Central memory CD8-positive, alpha-beta T cell (primary cell): ENCODE measurements around the gene RFX4.

Experiments used
- ATAC-seq: fragments of 150-1000 bp; cut with Tn5 transposase; replicated peaks from 2 replicates; pipeline ENCODE4 v1.10.0; 2022; ENCODE audit warnings: mild to moderate bottlenecking, moderate FRiP score, moderate number of reproducible peaks; ENCODE audit not compliant: poor library complexity, severe bottlenecking; ENCODE audit errors: extremely low read depth
- DNase-seq, 2 donors: peaks; one replicate each; pipeline ENCODE4 v3.0.0; 2021; ENCODE audit warnings: low spot score in 2 of 2
- H3K27ac Mint-ChIP-seq: one replicate; pipeline ENCODE4 v1.8.0; 2022; ENCODE audit warnings: low read depth, mild to moderate bottlenecking, moderate library complexity, mixed read lengths
- H3K27me3 Mint-ChIP-seq: one replicate; pipeline ENCODE4 v1.8.0; 2022; ENCODE audit warnings: mixed read lengths
- H3K36me3 Mint-ChIP-seq: one replicate; pipeline ENCODE4 v1.8.0; 2022; ENCODE audit warnings: mild to moderate bottlenecking, moderate library complexity, mixed read lengths; ENCODE audit not compliant: insufficient read depth
- H3K4me1 Mint-ChIP-seq: one replicate; pipeline ENCODE4 v1.8.0; 2022; ENCODE audit warnings: mixed read lengths
- H3K4me3 Mint-ChIP-seq: one replicate; pipeline ENCODE4 v1.8.0; 2022; ENCODE audit warnings: mild to moderate bottlenecking, moderate library complexity, mixed read lengths
- H3K9me3 Mint-ChIP-seq: one replicate; pipeline ENCODE4 v1.8.0; 2022; ENCODE audit warnings: mixed read lengths

The RFX4 gene

GRCh38 chr12:106757623-106758348 is 175.0 kb downstream of the RFX4 start:
- no peak for DNase-seq
- Mint-ChIP-seq H3K36me3 (peaks cover 1% of the 10 kb centered on the region), H3K27me3 (no peaks in the 10 kb centered on the region)

DNA sequence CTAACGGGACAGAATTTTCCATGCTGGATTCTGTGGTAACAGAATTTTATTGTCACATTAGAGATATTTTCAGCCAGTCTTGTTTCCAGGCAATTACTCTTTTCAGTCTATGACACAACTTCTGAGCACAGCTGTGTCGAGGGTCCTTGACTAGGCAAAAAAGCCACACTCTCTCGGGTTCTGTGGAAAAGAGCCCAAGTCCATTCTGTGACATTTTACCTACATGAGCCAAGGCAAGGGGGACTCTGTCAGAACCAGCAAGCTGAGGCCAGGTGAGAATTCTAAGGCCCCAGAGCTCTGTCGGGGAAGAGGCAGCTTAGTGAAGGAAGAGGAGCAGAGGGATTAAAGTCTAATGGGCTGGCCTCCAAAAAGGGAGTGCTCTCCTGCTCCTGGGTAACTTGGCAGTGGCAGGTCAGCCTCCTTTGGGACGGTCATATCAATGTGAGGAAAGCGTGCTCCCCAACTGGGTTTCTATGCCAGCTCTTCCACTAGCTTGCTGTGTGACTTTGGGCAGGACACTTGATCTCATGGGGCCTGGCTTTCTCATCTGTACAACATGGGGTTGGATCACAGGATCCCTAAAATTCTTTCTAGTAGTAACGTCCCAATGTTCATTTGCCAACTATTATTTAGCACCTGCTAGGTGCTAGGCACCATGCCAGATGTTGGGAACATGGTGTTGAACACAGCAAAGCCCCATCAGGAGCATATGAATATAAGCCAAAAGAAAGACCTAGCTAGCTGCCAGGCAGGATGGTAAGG is 175.7 kb downstream of the RFX4 start:
- Mint-ChIP-seq H3K27me3 (no peaks in the 10 kb centered on the region), H3K9me3 (no peaks in the 10 kb centered on the region), H3K4me3 (no peak overlapping the region), H3K36me3 (peaks cover 1% of the 10 kb centered on the region), H3K4me1 (peaks cover 17% of the 10 kb centered on the region), H3K27ac (no peak overlapping the region)
- ATAC-seq (no peak), DNase-seq (no peak)

More at GRCh38 chr12:106757623-106758348, 175.0 kb downstream of the RFX4 start:
- ATAC-seq = no peak
- peaks cover 24% of the 10 kb centered on the region for H3K4me1 Mint-ChIP-seq
- H3K9me3 Mint-ChIP-seq = no peaks in the 10 kb centered on the region
- no peak overlapping the region for H3K27ac Mint-ChIP-seq
- H3K4me3 Mint-ChIP-seq = no peak overlapping the region

- peaks cover 1% of the 10 kb centered on the region for H3K36me3 Mint-ChIP-seq
- no peaks in the 10 kb centered on the region for H3K27me3 Mint-ChIP-seq
- DNase-seq (no peak), ATAC-seq (no peak)
- H3K4me1 Mint-ChIP-seq = peaks cover 12% of the 10 kb centered on the region
- H3K27ac Mint-ChIP-seq = peak overlapping the region; percentile 80
- no peaks in the 10 kb centered on the region for H3K9me3 Mint-ChIP-seq
- H3K4me3 Mint-ChIP-seq = peak overlapping the region; percentile 63
Measured at GRCh38 chr12:106759526-106760183, 176.9 kb downstream of the RFX4 start.

GRCh38 chr12:106760184-106760531 is 177.4 kb downstream of the RFX4 start:
- H3K4me3 Mint-ChIP-seq = peak overlapping the region; percentile 63
- no peak for DNase-seq

DNA sequence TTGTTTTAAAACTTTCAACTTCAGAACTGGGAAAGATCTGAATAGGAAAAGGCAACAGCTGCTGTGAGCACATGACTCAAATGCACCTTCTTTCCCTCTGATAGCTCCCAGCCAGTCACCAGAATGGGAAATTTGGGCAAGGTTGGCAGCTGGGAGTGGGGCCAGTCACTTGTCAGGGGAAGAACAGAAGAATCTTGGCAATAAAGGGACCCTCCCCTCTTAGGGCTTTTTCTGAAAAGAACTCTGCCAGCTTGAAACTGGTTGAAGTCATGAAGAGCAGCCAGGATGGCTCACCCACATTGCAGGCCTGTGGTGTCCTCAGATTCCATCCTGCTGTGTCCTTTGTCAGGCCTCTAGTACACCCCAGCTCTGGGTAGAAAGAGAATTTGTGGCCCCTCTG is 181.4 kb downstream of the RFX4 start:
- H3K27ac Mint-ChIP-seq = no peak overlapping the region
- H3K36me3 Mint-ChIP-seq = peaks cover 1% of the 10 kb centered on the region
- peaks cover 12% of the 10 kb centered on the region for H3K4me1 Mint-ChIP-seq
- no peak overlapping the region for H3K4me3 Mint-ChIP-seq
- ATAC-seq (no peak), DNase-seq (no peak)
- H3K27me3 Mint-ChIP-seq = peaks cover 10% of the 10 kb centered on the region
- no peaks in the 10 kb centered on the region for H3K9me3 Mint-ChIP-seq

More at GRCh38 chr12:106760184-106760531, 177.4 kb downstream of the RFX4 start:
- Mint-ChIP-seq H3K27me3 (no peaks in the 10 kb centered on the region), H3K27ac (peak overlapping the region; percentile 80), H3K4me1 (peaks cover 12% of the 10 kb centered on the region), H3K9me3 (no peaks in the 10 kb centered on the region), H3K36me3 (peaks cover 1% of the 10 kb centered on the region)
- peak; percentile 56 for ATAC-seq

- Mint-ChIP-seq H3K27ac (no peak overlapping the region), H3K36me3 (peaks cover under 1% of the 10 kb centered on the region), H3K9me3 (no peaks in the 10 kb centered on the region), H3K27me3 (peaks cover 10% of the 10 kb centered on the region), H3K4me1 (peaks cover 9% of the 10 kb centered on the region), H3K4me3 (no peak overlapping the region)
- no peak for DNase-seq
- ATAC-seq = no peak
Measured at GRCh38 chr12:106764738-106765137, 181.9 kb downstream of the RFX4 start.

GRCh38 chr12:106766393-106766826 is 183.6 kb downstream of the RFX4 start:
- no peak for DNase-seq
- no peak for ATAC-seq
- H3K27ac Mint-ChIP-seq = no peak overlapping the region
- H3K27me3 Mint-ChIP-seq = peaks cover 10% of the 10 kb centered on the region
- H3K36me3 Mint-ChIP-seq = no peaks in the 10 kb centered on the region
- no peaks in the 10 kb centered on the region for H3K9me3 Mint-ChIP-seq
- no peaks in the 10 kb centered on the region for H3K4me1 Mint-ChIP-seq
- H3K4me3 Mint-ChIP-seq = no peak overlapping the region

DNA sequence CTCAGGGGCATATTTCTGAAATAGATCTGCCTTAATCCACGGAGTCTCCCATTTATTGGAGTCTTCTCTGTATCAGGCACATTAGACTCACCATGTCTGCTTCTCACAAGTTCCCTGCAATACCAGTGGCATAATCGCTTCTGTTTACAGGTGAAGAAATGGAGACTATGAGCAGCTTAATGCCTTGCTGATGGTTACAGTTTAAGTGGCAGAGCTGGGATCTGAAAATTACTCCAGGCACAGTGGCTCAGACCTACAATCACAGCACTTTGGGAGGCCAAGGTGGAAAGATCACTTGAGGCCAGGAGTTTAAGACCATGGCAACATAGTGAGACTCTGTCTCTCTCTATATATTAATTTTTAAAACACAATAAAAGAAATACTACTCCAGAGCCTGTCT is 184.4 kb downstream of the RFX4 start:
- no peak for DNase-seq
- ATAC-seq = no peak
- Mint-ChIP-seq H3K27ac (no peak overlapping the region), H3K4me3 (no peak overlapping the region), H3K27me3 (peaks cover 10% of the 10 kb centered on the region), H3K9me3 (no peaks in the 10 kb centered on the region), H3K36me3 (no peaks in the 10 kb centered on the region), H3K4me1 (no peaks in the 10 kb centered on the region)

DNA sequence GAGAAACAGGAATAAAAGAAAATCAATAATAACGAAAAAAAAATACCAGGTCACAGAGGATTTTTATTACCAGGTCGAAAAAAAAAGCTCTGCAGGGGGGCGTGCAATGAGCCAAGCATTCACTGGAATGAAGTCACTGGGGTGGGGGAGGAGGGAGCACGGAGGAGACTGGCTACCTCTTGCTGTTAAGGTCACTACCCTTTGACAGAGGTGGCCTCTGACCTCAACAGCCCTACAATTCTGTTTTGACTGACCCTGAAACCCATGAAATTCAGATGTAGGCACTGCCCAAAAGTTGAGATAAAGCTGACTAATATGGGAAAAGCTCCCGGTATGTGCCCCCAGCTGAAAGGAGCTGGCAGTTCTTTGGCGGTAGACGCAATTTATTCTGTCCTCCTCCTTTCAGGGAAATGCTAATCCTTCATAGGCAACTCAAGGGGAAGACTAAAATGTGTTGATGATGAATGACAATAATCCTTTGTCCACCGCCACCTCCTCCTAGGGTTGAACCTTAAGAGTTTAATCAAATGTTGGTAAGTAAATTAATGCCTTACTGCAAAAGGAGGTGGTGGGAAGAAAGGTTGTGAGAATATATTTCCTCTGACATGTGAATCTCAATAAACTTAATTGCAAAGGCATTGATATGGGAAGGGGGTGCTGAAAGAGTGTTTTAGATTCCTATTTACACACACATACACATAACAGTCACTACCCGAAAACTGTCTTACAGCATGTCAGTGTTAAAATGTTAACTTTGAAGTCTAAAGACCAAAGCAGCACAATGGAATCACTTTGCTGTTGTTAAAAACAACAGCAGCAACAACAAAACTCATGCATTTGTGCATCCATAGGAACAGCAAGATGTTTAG is 185.4 kb downstream of the RFX4 start:
- ATAC-seq (no peak), DNase-seq (no peak)
- Mint-ChIP-seq H3K4me3 (no peak overlapping the region), H3K36me3 (no peaks in the 10 kb centered on the region), H3K4me1 (no peaks in the 10 kb centered on the region), H3K27me3 (peaks cover 10% of the 10 kb centered on the region), H3K9me3 (no peaks in the 10 kb centered on the region), H3K27ac (no peak overlapping the region)

GRCh38 chr12:106769078-106769477 is 186.3 kb downstream of the RFX4 start:
- ATAC-seq (no peak), DNase-seq (no peak)
- Mint-ChIP-seq H3K9me3 (no peaks in the 10 kb centered on the region), H3K4me1 (peaks cover 5% of the 10 kb centered on the region), H3K27ac (no peak overlapping the region), H3K4me3 (no peak overlapping the region), H3K27me3 (peaks cover 10% of the 10 kb centered on the region), H3K36me3 (peaks cover 6% of the 10 kb centered on the region)

GRCh38 chr12:106769546-106769945 is 186.7 kb downstream of the RFX4 start:
- DNase-seq (no peak), ATAC-seq (no peak)
- Mint-ChIP-seq H3K27me3 (peaks cover 10% of the 10 kb centered on the region), H3K27ac (no peak overlapping the region), H3K36me3 (peaks cover 10% of the 10 kb centered on the region), H3K4me3 (no peak overlapping the region), H3K9me3 (no peaks in the 10 kb centered on the region), H3K4me1 (peaks cover 9% of the 10 kb centered on the region)

- no peak for DNase-seq
- peaks cover 16% of the 10 kb centered on the region for H3K36me3 Mint-ChIP-seq
- no peak overlapping the region for H3K4me3 Mint-ChIP-seq
- H3K27me3 Mint-ChIP-seq = peaks cover 6% of the 10 kb centered on the region
- ATAC-seq = no peak
- no peak overlapping the region for H3K27ac Mint-ChIP-seq
- no peaks in the 10 kb centered on the region for H3K9me3 Mint-ChIP-seq
- H3K4me1 Mint-ChIP-seq = peaks cover 27% of the 10 kb centered on the region
Measured at GRCh38 chr12:106771425-106771824, 188.6 kb downstream of the RFX4 start.
